Natural killer cell (primary cell): ENCODE results near the gene ARV1. TPM values are rescaled to one million over a fixed set of nuclear protein-coding genes. Genes with fewer than 3 reads are reported as not detected.
A peak's percentile ranks its signal among the peaks of the same experiment; 100 is the strongest.
"Not testable (repeated sequence)": the region's sequence is repeated elsewhere in the genome, so short reads cannot be mapped to it uniquely, and the experiment has no call there.

Source experiments
- ATAC-seq, 3 donors: fragments of 150-1000 bp in 2 of 3; fragments of 200-7000 bp in 1 of 3; cut with Tn5 transposase; 1 replicate in 1 of 3; 2 replicates in 2 of 3; pipeline ENCODE4 v1.10.0; 2021; ENCODE audit warnings: mild to moderate bottlenecking in 2 of 3, moderate library complexity in 2 of 3
- DNase-seq, 2 donors: peaks; one replicate each; pipeline versions ENCODE4 v3.0.0 to v3.0.0-alpha.2; 2013 to 2021; ENCODE audit warnings: mixed read lengths in 1 of 2
- H3K27ac ChIP-seq: one replicate; pipeline ENCODE4 v1.5.1; 2013; ENCODE audit warnings: mild to moderate bottlenecking, low read length
- H3K27me3 ChIP-seq: one replicate; pipeline ENCODE4 v1.6.1; 2013; ENCODE audit warnings: low read length; ENCODE audit not compliant: control insufficient read depth, insufficient read depth
- H3K36me3 ChIP-seq: one replicate; pipeline ENCODE4 v1.6.1; 2013; ENCODE audit warnings: low read length; ENCODE audit not compliant: control insufficient read depth, insufficient read depth
- H3K4me1 ChIP-seq: one replicate; pipeline ENCODE4 v1.6.1; 2013; ENCODE audit warnings: low read length; ENCODE audit not compliant: control insufficient read depth, insufficient read depth
- H3K4me3 ChIP-seq: one replicate; pipeline ENCODE4 v1.5.1; 2013; ENCODE audit warnings: low read length
- H3K9me3 ChIP-seq: one replicate; pipeline ENCODE4 v1.6.1; 2013; ENCODE audit warnings: low read length; ENCODE audit not compliant: control insufficient read depth, insufficient read depth
- H3K27ac Mint-ChIP-seq, 2 donors: one replicate each; pipeline ENCODE4 v1.8.0; 2022; ENCODE audit warnings: mild to moderate bottlenecking in 2 of 2, mixed read lengths in 2 of 2, moderate library complexity in 1 of 2
- H3K27me3 Mint-ChIP-seq, 2 donors: one replicate each; pipeline ENCODE4 v1.8.0; 2022; ENCODE audit warnings: low read depth in 2 of 2, mixed read lengths in 2 of 2
- H3K36me3 Mint-ChIP-seq: one replicate; pipeline ENCODE4 v1.8.0; 2022; ENCODE audit warnings: mixed read lengths
- H3K4me1 Mint-ChIP-seq, 2 donors: one replicate each; pipeline ENCODE4 v1.8.0; 2022; ENCODE audit warnings: mixed read lengths in 2 of 2
- H3K4me3 Mint-ChIP-seq: one replicate; pipeline ENCODE4 v1.8.0; 2022; ENCODE audit warnings: mild to moderate bottlenecking, moderate library complexity, mixed read lengths
- H3K9me3 Mint-ChIP-seq, 2 donors: one replicate each; pipeline ENCODE4 v1.8.0; 2022; ENCODE audit warnings: mixed read lengths in 2 of 2
- CTCF ChIP-seq: fragments of 200-600 bp; IDR thresholded peaks from one replicate; pipeline ENCODE4 v1.8.0; 2022; ENCODE audit warnings: antibody characterized with exemption
- WGBS: methylation state at CpG from one replicate; pipeline ENCODE4 v1.1.7; 2013; ENCODE audit warnings: missing lambda C conversion rate; ENCODE audit not compliant: insufficient coverage; 5-methylcytosine and 5-hydroxymethylcytosine counted together
- intact Hi-C: fragments of 100-400 bp; cut with micrococcal nuclease; formaldehyde crosslinking; loops from one replicate; pipeline ENCODE4 v1.14.2; 2022
- total RNA-seq, 4 donors: library from RNA; stranded (reverse); fragments of 120-200 nt in 1 of 4; gene quantifications; one replicate each; pipeline versions ENCODE4 v1.2.3 to v1.2.4, GENCODE V29; 2013 to 2022

Gene ARV1
- total RNA-seq, 3 donors from 2014 or later (not counting 1 experiment from before 2014, with no cell fraction given), result 7.2 to 7.6 (median 7.3) TPM

- no peaks in the 10 kb centered on the region for H3K9me3 ChIP-seq
- ATAC-seq (no peak), DNase-seq (no peak)
- Mint-ChIP-seq H3K4me3 (peak overlapping the region; percentile 94), H3K27ac (no peak overlapping the region), H3K9me3 (no peaks in the 10 kb centered on the region), H3K36me3 (no peaks in the 10 kb centered on the region), H3K27me3 (no peaks in the 10 kb centered on the region), H3K4me1 (peaks cover 31 to 49% of the 10 kb centered on the region in 2 donors)
- H3K4me3 ChIP-seq, result peak overlapping the region; percentile 53
- H3K27ac ChIP-seq, result peak overlapping the region; percentile 60
- no peaks in the 10 kb centered on the region for H3K27me3 ChIP-seq
- no peak for TF ChIP-seq CTCF
- peaks cover 35% of the 10 kb centered on the region for H3K4me1 ChIP-seq
- H3K36me3 ChIP-seq, result peaks cover 19% of the 10 kb centered on the region
- 3% methylated on average over 12 of the region's 12 CpGs for WGBS
- intact Hi-C loops, result loop anchor here (1.0 to 5.0 kb wide), 5 partner anchors 59 to 548 kb away; partner anchors contain the start of genes COG2, EXOC8, SPRTN and TSNAX
Measured at GRCh38 chr1:230979389-230979716, 459 bp downstream of the ARV1 start.

- H3K36me3 ChIP-seq, result peaks cover 16% of the 10 kb centered on the region
- DNase-seq, result peak in 1 of 2 donors; percentile 28
Measured at GRCh38 chr1:230979952-230980351, 1.1 kb downstream of the ARV1 start.

GRCh38 chr1:230982696-230983095 is 3.8 kb downstream of the ARV1 start:
- 86% methylated on average over 4 of the region's 4 CpGs for WGBS
- intact Hi-C loops, result no loop called here
- Histone ChIP-seq H3K4me1 (peaks cover 9% of the 10 kb centered on the region), H3K36me3 (peaks cover 2% of the 10 kb centered on the region), H3K27ac (no peak overlapping the region), H3K9me3 (no peaks in the 10 kb centered on the region), H3K4me3 (no peak overlapping the region), H3K27me3 (no peaks in the 10 kb centered on the region)
- no peak overlapping the region for H3K27ac Mint-ChIP-seq
- TF ChIP-seq CTCF, result no peak
- H3K9me3 Mint-ChIP-seq, result no peaks in the 10 kb centered on the region
- DNase-seq (no peak), ATAC-seq (no peak)
- no peak overlapping the region for H3K4me3 Mint-ChIP-seq
- peaks cover 5 to 24% of the 10 kb centered on the region in 2 donors for H3K4me1 Mint-ChIP-seq
- H3K36me3 Mint-ChIP-seq, result no peaks in the 10 kb centered on the region
- H3K27me3 Mint-ChIP-seq, result no peaks in the 10 kb centered on the region

More at GRCh38 chr1:230979952-230980351, 1.1 kb downstream of the ARV1 start:
- ATAC-seq, result no peak
- Histone ChIP-seq H3K4me1 (peaks cover 33% of the 10 kb centered on the region), H3K27me3 (no peaks in the 10 kb centered on the region), H3K27ac (no peak overlapping the region), H3K4me3 (no peak overlapping the region), H3K9me3 (no peaks in the 10 kb centered on the region)
- no peaks in the 10 kb centered on the region for H3K27me3 Mint-ChIP-seq
- no peak for TF ChIP-seq CTCF
- H3K27ac Mint-ChIP-seq, result no peak overlapping the region
- H3K4me1 Mint-ChIP-seq, result peaks cover 26 to 46% of the 10 kb centered on the region in 2 donors
- H3K4me3 Mint-ChIP-seq, result no peak overlapping the region
- H3K9me3 Mint-ChIP-seq, result no peaks in the 10 kb centered on the region
- intact Hi-C loops, result loop anchor here (1.0 to 5.0 kb wide), 5 partner anchors 59 to 547 kb away; partner anchors contain the start of genes COG2, EXOC8, SPRTN and TSNAX
- 48% methylated on average over 4 of the region's 4 CpGs for WGBS
- H3K36me3 Mint-ChIP-seq, result no peaks in the 10 kb centered on the region

GRCh38 chr1:230983811-230984210 is 4.9 kb downstream of the ARV1 start:
- Histone ChIP-seq H3K4me3 (no peak overlapping the region), H3K27me3 (no peaks in the 10 kb centered on the region), H3K4me1 (peaks cover 6% of the 10 kb centered on the region), H3K36me3 (peaks cover 2% of the 10 kb centered on the region), H3K9me3 (no peaks in the 10 kb centered on the region), H3K27ac (no peak overlapping the region)
- no peaks in the 10 kb centered on the region for H3K36me3 Mint-ChIP-seq
- no peaks in the 10 kb centered on the region for H3K27me3 Mint-ChIP-seq
- DNase-seq (no peak), ATAC-seq (no peak)
- WGBS, result 100% methylated on average over 2 of the region's 5 CpGs
- TF ChIP-seq CTCF, result no peak
- H3K4me3 Mint-ChIP-seq, result no peak overlapping the region
- intact Hi-C loops, result no loop called here
- H3K27ac Mint-ChIP-seq, result no peak overlapping the region
- no peaks in the 10 kb centered on the region for H3K9me3 Mint-ChIP-seq
- H3K4me1 Mint-ChIP-seq, result peaks cover 4 to 21% of the 10 kb centered on the region in 2 donors

- ATAC-seq, H3K27me3 ChIP-seq, H3K36me3 ChIP-seq, H3K4me1 ChIP-seq, H3K27ac ChIP-seq, intact Hi-C loops, H3K36me3 Mint-ChIP-seq, H3K4me3 Mint-ChIP-seq, H3K27ac Mint-ChIP-seq, H3K4me3 ChIP-seq, H3K27me3 Mint-ChIP-seq, DNase-seq, H3K9me3 ChIP-seq, H3K9me3 Mint-ChIP-seq: not testable (repeated sequence)
- WGBS, result 96% methylated on average over 8 of the region's 10 CpGs
- peaks cover 4 to 10% of the 10 kb centered on the region in 2 donors for H3K4me1 Mint-ChIP-seq
Measured at GRCh38 chr1:230984622-230985515, 6.0 kb downstream of the ARV1 start.
